HG03442 (cell line): ENCODE measurements around the gene FSD1L.

Experiments
- ATAC-seq: cut with Tn5 transposase; IDR thresholded peaks from one replicate; pipeline ENCODE4 v1.9.1; 2021; ENCODE audit warnings: mild to moderate bottlenecking, moderate library complexity; ENCODE audit not compliant: unreplicated experiment

FSD1L gene

DNA sequence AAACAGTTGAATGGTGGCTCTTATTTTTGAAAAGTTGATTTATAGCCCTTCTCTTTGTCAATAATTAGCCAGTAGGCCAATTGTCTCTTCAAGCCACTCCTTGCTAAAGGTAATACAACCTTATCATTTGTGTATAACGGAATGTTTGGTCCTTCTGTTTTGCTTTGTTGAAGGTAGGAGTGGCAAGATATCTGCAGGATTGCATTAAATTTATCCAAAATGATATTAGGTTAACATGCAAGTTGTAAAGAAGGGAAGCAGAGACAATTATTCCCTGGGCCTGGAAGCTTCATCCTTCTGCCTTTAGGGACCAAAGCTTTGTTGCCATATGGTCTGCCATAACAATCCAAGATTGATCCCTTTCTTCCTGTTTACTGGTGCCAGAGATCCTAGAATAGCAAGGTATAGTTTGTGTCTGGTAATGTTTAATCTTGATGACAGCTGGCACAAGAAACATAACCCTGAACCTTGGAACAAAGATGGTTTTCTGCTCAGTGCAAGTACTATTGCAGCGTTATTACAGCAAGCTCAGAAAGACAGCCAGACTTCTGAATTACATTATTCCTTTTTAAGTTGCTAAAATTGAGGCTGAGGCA, 15.5 kb upstream of the FSD1L start:
- no peak for ATAC-seq

DNA sequence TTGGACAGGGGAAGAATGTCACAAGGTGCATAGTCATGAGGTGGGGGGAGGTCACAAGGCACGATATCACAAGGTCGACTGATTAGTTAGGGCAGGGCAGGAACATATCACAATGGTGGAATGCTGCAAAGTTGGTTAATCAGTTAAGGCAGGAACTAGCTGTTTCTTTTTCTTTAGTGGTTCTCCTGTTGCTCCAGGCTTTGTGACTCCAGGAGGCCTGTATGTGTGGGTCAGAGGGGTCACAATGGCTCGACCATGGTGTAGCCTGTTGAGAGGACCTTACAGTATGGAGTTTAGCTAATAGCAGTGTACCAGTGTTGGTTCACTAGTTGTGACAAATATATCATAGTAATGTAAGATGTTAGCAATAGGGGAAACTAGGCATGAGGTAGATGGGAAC, 12.4 kb upstream of the FSD1L start:
- no peak for ATAC-seq

DNA sequence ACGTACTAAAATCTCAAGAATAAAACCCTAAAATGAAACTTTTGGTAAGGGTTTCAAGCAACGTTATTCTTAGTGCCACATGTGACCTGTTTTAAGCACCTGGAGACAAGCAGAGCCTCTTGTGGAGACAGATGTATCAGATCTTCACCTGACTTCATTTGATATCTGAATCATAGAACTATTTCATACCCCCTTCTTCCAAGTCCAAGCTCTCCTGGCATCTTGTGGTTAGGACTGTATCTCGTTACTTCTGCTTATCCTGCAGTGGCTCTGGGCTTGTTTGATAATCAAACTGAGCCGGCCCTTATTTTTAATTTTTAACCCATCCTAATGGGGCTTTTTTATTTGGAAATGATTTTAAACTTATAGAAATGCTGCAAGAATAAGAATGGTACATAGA, 11.1 kb upstream of the FSD1L start:
- no peak for ATAC-seq

DNA sequence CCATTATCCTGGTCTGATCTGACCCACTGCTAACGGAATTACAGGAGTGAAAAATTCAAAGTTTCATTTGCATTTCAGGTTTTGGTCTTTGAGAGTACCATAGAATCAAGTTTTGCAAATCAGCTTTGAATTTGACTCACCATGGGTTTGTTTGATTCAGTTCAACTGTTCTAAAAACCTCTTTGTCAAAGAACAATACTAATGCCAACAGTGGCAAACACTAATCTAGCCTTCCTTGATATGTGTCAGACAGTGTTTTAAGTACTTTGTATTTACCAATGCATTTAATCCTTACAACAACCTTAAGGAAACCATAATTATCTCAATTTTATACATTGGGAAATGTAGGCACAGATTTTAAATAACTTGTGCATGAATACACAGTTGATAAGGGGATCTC, 10.1 kb upstream of the FSD1L start:
- ATAC-seq, result no peak

DNA sequence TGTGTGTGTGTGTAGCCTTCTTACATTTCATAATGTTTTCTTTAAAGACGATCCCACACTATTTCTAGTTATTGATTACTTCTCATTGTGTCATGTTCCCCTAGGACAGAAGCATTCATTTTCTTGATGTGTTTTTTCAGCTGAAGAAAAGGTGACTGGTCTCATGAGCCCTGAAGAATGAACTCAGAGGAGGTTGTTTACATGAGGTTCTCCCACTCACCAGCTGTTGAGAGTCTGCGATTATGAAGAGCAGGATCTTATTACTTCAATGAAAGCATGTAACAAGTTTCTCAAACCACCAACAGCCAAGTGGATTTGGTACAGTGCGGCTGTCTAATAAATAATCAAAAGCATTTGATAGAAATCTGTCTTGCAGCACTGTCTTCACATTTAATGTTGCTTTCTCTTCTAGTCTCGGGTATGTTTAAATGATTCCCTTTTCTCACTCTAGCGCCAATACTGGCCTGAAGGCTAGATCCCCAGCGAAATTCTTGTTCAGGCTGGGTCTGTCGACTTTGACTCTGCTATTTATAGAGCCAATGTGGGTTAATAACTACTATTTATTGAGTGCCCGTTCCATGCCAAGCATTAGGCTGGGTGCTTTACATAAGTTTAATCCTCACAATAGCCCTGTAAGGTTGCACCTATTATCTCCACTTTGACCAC, 9.6 kb upstream of the FSD1L start:
- ATAC-seq, result no peak

DNA sequence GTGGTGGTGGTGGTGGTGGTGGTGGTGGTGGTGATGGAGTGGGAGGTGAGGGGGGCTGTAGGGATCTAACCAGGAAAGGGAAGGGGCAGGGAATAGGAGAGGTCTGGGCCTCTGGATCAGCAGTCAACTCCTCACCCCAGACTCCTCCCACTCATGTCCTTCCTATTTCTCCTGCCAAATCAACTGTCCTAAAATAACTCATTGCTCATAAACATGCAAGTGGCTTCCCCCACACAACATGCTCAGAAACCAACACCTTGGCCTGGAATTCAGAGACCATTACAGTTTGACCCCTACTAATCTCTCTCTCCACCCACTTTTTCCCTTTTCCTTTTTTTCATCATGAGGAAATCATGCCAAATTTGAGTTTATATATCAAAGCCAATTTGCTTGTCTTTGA, 8.4 kb upstream of the FSD1L start:
- ATAC-seq, result no peak

DNA sequence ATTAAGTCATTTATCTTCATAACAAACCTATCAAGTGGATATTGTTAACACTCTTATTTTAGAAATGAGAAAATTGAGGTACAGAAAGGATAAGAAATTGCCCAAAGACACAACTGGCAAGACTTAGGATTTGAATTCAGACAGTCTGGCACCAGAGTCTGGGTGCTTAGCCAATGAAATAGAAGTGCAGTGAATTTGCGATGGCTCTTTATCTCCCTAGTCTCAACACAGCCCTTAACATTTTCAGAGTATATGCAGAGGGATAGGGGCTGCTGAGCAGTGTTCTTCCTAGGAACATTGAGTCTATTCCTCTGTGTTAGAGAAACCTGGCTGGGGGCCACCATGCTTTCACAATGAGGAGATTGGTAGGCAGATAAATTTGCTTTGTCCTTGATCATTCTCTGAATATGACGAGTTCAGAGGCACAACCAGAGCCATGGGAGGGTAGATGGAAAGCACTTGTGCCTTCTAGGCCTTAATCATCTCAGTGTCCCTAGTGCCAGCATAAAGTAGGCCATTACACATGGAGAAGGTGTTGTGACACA, 6.1 kb upstream of the FSD1L start:
- no peak for ATAC-seq

DNA sequence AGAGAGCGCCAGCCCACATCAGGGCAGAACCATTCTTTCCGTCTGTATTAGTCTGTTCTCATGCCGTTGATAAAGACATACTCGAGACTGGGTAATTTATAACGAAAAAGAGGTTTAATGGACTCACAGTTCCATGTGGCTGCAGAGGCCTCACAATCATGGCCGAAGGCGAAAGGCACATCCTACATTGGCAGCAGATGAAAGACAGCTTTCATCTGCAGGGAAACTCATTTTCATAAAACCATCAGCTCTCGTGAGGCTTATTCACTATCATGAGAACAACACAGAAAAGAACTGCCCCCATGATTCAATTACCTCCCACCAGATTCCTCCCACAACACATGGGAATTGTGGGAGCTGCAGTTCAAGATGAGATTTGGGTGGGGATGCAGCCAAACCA, 4.7 kb upstream of the FSD1L start:
- no peak for ATAC-seq

DNA sequence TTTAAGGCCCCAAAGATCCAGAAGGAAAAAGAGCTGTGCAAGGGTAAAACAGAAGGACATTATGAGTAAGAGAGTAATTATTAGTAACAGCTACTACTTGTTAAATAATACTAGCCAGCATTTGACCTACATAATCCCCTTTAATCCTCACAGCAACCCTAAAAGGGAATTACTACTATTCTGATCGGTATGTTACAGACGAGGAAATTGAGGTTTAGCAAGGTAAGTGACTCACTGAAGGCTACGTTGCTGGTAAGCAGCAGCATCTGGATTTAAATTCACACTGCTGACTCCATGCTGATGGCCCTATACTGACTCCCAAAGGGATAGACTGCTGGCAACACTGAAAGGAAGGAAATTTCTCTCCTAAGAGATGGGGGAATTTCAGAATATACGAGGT, 3.7 kb upstream of the FSD1L start:
- no peak for ATAC-seq

DNA sequence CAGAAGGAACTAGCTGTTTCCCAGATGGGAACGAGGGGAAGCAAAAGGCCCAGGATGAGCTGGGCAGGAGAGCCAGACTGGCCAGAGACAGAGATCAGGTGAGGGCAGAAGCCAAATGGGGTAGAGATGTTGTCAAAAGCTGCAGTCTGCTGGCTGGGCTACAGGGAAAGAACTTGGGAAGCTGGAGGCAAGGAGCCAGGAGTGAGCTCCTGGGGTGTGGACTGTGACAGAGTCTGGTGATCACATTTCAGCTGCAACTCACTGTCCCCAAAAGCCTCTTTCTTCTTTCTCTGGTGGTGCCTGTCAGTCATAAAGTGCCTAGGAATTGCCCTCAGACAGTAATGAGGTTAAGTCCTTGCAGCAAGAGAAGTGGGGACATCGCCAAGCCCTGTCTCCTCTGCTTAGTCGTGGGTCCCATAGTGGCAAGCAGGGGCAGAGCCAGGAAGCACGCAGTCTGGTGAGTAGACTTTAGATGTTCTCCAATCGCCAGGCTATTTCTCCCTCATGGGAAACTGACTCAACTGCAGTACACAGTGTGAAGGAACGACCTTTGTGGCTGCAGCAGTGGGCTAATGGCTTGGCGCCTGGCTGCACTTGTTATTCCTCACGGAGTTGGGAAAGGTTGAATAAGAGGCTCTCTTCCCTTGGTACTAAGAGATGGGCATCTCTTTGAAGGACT, 2.5 kb upstream of the FSD1L start:
- no peak for ATAC-seq

DNA sequence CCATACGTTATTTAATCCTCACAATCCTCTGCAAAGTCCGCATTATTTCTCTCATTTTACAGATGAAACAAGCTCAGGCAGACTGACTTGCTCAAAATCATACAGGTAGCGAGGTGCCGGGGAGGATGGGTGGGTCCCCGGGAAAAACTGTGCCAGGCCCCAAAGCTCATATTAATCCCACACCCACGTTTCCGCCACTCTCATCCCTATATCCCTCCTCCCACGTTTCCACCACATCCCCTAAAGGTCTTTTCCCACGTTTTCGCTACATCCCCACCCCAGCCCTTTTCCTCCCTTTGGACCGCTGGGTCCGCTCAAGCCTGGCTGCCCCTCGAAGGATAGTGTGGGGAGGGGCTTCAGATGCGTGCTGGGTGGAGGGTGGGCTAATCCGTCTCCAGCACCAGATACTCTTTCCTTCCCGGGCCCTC, 434 bp upstream of the FSD1L start:
- no peak for ATAC-seq

DNA sequence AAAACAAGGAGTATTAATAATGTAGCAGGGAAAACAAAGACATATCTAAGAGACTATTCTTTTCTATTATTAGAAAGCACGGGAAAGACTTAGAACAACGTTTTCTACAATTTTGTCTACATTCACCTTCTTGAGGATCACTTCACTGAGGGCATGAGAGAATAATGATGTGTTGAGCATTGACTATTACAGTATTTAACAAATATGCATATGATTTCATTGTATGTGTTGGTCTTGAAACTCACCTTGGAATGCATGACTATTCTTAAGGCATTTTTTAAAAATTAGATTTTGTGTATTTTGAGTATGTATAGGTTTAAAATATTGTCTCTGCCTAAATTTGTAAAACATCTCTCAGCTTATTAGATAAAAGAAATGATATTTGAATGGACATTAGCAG, 1.2 kb downstream of the FSD1L start:
- ATAC-seq, result no peak

DNA sequence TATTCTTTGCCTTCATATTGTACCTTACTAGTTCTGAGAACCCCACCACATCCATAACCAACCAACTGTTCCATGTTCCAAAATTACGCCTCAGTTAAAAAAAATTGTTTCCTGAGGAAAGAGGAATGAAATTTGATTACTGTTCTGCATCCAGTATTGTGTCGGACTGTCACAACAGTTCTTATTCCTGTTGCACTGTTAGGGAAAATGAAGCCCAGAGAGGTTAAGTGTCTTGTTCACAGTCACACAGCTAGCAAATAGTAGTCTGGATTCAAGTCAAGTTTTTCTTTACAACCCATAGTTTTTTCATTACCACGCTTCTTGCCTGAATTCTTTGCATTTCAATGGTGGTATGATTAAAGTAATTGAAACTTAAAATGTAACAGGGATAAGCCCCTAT, 4.4 kb downstream of the FSD1L start:
- no peak for ATAC-seq

DNA sequence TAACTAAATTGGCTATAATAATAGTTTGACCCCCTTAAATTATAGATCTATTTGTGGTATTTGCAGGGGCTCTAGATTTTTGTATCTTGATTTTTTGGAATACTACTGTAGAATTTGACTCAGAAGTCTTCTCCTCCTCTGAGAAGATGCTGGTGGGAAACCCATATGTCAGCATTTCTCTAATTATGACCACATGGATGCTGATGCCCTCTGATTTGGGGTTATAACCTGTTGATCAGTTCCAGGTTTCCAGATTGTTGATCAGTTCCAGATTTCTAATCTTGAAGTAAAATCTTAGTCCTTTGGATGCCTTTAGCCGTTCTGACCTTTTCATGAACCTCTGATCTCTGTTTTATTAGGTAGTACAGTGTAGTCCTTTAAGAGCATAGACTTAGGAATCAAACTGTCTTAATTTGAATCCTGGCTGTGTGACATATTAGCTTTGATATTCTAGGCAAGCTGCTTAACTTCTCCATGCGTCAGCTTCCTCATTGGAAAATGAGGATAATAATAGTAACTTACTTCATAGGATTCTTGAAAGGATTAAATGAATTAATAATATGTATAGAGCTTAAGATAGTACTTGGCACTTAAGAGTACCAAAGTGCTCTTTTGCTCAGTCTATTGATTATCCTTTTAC, 8.1 kb downstream of the FSD1L start:
- no peak for ATAC-seq

DNA sequence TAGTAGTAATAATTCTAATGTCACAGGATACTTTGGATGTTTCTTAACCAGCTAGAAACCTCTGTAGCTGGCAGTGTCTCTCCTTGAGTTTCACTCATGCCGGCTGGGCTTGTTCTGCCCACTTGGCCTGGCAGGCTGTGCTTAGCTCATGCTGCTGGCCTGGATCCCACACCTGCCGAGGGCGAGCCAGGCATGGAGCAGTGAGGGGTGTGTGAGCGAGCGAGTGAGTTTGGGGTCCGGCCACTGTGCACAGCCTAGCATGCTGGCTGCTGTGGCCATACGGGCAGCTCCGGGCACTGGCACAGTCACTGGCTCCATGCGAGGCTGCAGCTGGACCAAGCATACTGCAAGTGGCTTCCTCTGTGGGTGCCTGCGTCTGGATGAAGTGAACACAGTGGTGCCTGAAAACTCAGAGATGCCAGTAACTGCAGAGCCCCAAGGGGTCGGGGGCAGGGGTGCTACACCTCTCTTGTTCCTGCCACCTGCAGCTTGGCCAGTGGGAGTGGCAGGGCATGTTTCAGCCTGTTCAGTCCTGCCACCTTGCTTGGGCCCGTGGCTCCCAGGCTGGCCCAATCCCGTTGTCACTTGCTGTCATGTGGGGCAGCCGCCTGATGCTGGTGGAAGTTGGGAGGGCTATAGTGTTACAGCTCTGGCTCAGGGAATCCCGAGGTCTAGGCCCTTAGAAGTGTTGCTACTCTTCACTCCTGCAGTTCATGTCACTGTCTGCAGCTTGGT, 9.9 kb downstream of the FSD1L start:
- ATAC-seq, result no peak

DNA sequence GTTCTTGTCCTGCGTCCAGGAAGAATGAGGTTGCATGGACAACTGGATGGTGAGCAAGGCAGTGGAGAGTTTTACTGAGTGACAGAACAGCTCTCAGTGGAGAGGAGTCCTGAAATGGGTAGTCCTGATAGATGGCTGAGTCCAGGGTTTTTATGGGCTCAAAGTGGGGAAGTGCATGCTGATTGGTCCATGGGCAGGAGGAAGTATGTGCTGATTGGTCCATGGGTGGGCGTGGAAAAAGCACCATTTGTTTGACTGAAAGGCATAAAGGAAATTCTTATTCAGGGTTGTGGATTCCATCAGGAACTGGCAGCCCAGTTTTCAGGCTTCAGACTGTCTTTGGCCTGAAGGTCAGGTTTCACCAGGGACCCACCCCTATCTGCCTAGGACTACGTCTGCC, 10.6 kb downstream of the FSD1L start:
- ATAC-seq, result no peak

DNA sequence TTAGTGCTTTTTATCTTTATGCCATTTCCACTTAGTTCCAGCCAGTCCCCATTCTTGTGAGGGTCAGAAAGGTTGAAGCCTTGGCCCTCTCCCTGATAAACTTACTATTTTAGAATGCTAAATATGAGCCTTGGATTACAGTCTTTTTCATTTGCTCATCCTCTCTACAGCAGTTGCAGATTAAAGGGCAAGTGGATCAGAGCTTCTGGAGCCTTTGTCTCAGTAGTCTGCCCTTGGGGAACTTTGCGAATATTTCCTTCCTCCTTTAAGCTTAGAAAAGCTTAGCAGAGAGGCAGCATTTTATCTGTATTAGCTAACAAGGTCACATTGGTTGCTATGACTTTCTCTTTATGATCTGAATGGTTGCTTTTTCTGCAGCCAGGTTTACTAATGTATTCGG, 11.5 kb downstream of the FSD1L start:
- ATAC-seq, result no peak

DNA sequence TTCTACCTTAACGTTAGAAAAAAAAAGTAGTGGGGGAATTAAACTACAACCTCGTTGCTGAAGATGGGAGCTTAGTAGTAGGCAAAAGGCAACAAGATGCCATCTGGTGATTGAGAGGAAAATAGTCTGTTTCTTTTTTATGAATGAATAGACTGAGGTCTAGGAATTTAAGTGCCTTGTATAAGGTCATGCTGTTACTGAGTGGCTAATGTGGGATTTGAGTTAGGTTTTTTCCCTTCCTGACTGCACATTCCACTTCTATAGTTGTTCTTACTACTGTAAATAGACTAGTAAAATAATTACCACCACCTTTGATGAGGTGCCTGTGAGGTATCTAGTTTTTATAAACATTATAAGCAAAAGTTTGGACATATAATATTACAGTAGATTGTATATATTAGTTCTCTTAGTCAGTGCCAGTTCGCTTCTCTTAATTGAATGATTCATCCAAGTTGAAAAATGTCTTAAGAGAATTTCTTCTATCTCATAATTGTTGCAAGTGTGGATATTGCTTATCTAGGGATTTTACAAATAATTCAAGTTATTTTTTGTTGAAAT, 19.1 kb downstream of the FSD1L start:
- ATAC-seq, result no peak

DNA sequence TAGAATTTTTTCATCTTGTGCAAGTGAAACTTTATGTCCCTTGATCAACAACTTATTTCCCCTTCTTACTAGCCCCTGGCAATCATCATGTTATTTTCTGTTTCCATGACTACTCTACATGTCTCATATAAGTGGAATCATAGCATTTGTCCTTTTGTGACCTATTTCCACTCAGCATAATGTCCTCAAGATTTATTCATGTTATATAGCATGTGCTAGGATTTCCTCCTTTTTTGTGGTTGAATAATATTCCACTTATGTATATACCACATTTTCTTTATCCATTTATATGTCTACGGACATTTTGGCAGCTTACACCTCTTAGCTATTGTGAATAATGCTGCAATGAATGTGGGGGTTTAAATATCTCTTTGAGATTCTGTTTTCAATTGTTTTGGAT, 21.0 kb downstream of the FSD1L start:
- ATAC-seq, result no peak

DNA sequence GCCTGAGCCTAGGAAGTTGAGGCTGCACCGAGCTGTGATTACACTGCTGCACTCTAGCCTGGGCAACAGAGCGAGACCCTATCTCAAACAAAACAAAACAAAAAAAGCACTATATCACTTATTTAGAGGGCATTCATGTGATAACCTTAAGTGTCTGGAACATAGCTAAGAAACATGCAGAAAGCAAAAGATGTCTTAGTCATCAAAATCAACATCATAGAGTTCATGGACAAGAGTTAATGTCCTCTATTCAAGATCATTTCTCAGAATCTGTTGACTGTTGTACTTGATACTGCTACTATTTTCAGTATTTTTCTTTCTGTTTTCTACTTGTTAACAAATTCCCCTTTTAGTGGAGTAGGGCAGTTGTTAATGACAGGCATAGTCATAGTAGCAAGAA, 25.4 kb downstream of the FSD1L start:
- ATAC-seq, result no peak

DNA sequence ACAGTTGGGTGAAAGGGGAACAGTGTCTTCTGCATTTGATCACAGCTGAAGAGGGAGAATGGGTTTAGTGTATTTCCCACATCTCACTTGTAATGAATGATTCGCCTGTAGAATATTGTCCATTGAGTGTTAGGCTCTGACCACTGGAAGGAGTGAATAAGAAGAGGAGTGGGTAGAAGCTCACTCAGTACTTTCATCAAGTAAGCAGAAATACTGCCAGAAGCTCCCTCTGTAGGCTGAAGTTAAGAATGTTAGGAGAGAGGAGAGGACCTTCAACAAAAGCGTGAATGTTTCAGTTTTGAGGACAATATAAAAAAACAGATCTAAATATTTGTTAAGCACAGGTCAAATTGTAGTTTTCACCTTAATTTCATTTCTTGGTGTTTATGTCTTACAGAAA, 27.5 kb downstream of the FSD1L start:
- ATAC-seq, result no peak
